HG03066 (cell line): ENCODE data around the gene WDR4.
"Not testable (repeated sequence)": the region's sequence is repeated elsewhere in the genome, so short reads cannot be mapped to it uniquely, and the experiment has no call there.

Experiments
- ATAC-seq: cut with Tn5 transposase; IDR thresholded peaks from one replicate; pipeline ENCODE4 v1.9.1; 2021; ENCODE audit warnings: low read depth; ENCODE audit not compliant: unreplicated experiment

The WDR4 gene

DNA sequence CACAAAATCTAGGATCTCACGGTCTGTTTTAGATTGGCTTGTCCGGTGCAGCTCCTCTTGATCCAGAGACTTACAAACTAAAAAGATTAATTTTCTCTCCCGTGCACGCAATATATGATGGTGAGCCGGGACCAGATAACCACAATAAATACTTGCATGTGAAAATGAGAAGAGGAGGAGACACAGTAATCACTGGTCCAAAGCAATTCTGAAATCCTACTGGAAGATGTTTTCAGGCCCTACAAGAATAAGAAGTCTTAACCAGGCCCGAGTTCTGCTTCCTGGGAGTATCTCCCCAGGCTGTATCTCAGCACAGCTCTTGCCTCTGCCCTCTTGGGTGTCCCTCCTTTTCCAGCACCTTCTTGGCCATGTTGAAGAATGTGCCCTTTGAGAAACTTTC lies 1.0 kb upstream of the WDR4 start:
- ATAC-seq = no peak

DNA sequence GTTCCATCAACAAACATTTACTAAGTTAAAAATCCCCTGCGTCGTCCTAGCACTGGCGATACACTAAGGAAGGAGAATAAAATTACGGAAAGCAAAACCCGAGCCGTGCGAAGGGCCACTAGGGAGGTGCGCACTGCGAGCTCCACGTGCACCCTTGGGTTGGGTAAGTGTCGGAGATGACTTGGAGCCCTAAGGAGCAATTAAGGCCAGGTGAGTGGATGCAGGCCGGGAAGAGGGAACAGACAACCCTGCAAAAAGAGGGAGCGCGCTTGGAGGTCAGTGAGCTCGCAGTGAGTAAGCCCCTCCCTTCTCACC lies 704 bp downstream of the WDR4 start:
- no peak for ATAC-seq

DNA sequence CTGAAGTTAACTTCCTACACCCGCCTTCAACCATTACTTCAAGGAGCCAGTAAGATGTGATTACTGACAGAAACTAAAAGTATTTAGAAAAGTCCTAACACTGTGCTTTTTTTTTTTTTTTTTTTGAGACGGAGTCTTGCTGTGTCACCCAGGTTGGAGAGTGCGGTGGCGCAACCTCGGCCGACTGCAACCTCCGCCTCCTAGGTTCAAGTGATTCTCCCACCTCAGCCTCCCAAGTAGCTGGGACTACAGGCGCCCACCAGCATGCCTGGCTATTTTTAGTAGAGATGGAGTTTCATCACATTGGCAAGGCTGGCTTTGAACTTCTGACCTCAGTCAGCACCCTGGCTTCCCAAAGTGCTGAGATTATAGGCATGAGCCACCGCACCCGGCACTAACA lies 3.5 kb downstream of the WDR4 start:
- ATAC-seq = not testable (repeated sequence)

DNA sequence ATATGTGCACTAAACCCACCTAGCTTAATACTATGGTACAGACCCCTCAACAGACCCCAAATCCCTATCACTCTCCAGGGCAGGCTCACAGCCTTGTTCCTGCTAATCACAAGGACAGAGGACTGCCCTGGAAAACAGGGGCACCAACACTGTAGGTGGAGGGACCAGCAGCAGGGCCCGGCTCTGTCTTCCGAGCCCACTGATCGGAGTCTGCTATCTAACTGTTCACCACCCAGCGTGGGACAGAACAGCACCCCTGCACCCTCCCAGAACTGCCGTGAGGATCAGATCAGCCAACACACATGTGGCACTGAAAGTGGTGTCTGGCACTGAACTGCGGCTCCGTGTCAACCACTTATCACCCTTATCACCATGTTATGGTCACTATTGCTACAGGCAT lies 6.2 kb downstream of the WDR4 start:
- no peak for ATAC-seq

DNA sequence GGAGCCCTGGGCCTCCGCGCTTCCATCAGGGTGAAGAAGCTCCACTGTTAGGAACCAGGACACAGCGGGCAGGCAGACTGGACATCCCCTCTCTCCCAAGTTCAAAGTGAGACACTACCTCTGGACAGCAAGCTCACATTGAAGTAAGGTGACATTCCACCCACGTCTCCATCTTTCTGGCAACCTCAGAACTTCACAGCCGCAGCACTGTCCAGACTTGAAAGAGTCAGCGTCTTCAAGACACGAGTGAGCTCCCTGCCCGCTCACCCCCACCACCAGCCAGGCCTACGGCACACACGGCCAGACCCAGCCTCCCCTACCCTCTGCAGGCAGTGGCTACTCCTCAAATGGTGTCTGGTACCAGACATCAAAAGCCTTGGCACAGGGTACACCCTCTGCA lies 11.1 kb downstream of the WDR4 start:
- no peak for ATAC-seq

DNA sequence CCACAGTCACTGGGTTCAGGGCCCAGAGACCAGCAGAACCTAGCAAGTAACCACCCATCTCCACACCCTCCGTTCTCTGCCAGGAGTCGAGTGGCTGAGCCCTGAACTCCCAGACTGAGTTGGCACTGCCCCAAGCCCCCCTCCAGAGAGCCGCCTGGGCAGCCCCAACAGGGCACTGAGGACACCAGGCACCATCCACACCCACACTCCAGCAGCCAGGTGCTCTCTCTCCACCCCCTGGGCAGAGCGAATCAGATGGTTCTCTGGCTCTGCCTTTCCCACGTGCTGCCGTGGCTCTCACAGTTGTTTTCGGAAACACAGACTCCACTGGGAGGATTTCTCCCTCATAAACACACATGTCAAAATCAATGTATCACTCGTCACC lies 13.6 kb downstream of the WDR4 start:
- ATAC-seq = no peak

GRCh38 chr21:42864815-42865775 lies 14.2 kb downstream of the WDR4 start:
- ATAC-seq = no peak

GRCh38 chr21:42864286-42864685 lies 15.1 kb downstream of the WDR4 start:
- ATAC-seq = no peak

DNA sequence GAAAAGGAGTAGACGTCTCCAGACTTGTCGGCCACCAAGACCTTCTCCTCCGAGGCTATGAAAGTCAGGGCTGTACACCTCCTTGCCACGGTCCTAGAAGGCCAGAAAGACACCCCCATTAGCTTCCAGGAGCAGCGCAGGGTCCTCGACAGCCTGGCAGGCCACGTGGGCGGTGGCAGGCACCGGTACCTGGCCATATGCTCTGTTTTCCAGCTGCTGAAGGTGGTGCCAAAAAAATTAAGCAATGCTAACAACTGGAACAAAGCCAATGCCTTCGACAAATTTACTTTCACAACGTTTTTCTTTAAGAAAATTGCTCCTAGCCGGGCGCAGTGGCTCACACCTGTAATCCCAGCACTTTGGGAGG lies 15.9 kb downstream of the WDR4 start:
- no peak for ATAC-seq

DNA sequence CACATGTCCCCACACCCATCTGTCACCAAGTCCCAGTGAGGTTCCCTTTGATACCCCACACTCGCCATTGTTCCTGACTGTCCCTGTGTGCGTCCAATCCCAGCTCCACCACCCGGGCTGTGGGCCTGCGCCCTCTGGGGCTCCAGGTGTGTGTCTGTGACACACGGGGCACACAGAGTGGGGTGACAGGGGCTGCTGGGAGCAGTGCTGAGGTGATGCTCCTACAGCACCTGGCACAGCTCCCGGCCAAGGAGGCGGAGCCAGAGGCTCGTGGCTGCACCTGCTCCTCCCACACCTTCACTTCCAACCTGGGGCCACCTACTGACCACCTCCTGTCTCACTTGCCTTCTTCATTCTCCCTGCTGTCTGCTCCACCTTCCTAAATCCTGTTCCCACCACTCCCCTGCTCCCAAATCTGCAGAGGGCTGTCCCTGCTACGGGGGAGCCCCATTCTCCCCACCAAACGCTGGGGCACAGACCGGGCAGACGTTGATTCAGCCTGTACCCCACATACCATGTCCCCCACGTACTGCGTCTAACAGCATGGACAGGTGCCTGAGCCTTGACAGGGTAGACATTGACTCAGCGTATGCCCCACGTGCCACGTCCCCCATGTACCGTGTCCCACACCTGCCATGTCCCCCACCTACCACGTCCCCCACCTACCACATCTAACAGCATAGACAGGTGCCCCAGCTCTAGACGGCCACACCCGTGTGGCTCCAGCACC lies 16.4 kb downstream of the WDR4 start:
- ATAC-seq = no peak

GRCh38 chr21:42861848-42862400 lies 17.4 kb downstream of the WDR4 start:
- ATAC-seq = no peak

GRCh38 chr21:42861311-42861847 lies 18.0 kb downstream of the WDR4 start:
- no peak for ATAC-seq

- ATAC-seq = no peak
Measured at GRCh38 chr21:42860345-42860744, 19.0 kb downstream of the WDR4 start.

DNA sequence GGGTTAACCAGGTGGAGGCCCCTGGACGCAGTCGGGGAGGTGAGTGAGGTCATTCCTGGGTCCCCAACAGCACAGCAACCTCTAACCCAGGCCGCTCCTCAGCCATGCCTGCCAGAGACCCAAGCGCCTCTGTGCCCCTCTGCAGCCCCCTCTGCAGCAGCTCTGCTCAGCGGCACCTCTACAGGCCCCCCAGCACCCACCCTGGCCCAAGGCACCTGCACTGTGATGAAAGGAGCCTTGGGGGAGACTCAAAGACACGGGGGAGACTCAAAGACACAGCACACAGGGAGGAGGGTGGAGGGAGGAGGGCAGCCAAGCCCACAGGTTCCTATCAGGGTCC lies 19.5 kb downstream of the WDR4 start:
- ATAC-seq = no peak

DNA sequence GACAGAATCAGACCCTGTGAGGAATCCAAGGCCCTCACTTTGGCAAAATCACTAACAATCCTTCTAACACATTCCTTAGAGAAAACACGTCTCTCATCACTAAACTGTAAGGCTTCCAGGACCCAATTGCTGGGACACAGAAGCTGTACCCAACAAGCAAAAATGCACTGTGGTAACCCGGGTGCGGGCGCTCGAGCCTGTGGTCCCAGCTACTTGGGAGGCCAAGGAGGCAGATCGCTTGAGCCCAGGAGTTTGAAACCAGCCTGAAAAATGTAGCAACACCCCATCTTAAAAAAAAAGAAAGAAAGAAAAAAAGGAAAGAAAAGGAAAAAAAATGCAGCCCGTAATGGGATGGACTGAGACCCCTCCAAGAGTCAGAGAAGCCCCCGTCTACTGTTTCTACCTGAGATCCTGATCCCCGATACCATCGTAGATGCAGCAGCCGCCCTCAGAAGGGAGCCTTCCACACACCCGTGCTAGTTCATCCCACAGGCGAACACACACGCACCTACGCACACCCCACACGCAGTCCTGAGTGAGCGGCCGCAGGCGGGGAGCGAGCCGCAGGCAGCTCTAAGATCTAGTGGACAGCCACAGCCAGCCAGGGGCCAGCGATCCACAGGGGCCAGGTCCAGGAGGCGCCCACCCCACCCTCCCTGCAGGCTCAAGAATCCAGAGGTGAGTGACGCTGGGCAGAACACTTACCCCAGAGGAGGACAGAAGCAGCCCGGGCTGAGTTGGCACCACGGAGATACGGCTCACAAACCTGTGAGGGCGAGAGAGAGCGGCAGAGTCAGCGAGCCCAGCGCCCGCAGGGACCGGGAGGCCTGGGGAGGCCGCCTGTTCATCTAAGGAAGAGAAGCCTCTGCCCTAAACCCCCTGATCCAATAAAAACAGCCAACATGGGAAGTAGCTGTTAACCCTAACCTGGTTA lies 20.1 kb downstream of the WDR4 start:
- no peak for ATAC-seq

GRCh38 chr21:42858185-42858847 lies 21.0 kb downstream of the WDR4 start:
- no peak for ATAC-seq

GRCh38 chr21:42857216-42857615 lies 22.1 kb downstream of the WDR4 start:
- ATAC-seq = no peak

DNA sequence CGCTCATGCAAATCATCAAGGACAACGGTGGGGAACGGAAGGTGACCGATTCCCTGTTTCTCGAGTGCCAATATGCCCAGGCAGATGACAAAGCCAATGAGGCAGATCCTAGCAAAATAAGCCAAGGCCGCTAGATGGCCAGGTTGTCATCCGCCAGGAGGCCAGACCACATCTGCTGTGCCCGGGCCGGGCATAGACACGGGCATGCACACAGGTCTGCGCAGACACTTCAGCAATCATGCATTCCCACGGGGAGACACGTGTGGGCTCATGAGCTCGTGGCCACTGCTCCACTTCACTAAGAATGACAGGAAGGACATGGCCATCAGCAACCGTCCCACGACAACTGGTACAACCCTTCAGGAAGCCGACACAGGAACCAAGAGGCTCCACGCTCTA lies 23.4 kb downstream of the WDR4 start:
- no peak for ATAC-seq

- ATAC-seq = no peak
Measured at GRCh38 chr21:42855171-42855936, 24.0 kb downstream of the WDR4 start.
